Measurements from ENCODE around the gene ATG7. TPM values are rescaled to one million over a fixed set of nuclear protein-coding genes. Genes with fewer than 3 reads are reported as not detected.
"Not testable (repeated sequence)": the region's sequence is repeated elsewhere in the genome, so short reads cannot be mapped to it uniquely, and the experiment has no call there.

Gene ATG7
- total RNA-seq, 1 donor from 2014 or later, result 41.9 TPM

DNA sequence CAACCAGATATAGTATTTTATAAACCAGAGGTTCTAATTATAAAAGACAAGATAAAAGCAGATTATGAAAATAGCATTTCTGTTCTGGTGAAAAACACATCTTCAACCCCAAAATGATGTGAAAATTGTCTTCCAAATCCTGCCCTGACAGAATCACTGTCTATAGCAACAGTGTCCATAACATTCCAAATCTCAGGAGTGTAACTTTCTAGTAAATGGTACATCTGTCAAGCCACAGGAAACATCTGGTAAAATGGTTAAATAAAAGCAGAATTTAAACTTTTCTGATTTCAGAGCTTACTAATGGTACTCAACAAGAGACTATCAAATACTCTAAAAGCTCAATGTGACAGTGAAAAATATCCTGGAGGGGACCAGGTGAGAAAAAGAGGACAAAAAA is 311.0 kb downstream of the ATG7 start:
- intact Hi-C loops (cut with micrococcal nuclease), result loop anchor here (5.0 kb wide), 1 partner anchor 59 kb away; the partner anchor contains the start of gene VGLL4

- intact Hi-C loops (cut with micrococcal nuclease), result loop anchor here (5.0 kb wide), 1 partner anchor 59 kb away; the partner anchor contains the start of gene VGLL4
Measured at GRCh38 chr3:11583638-11584046, 311.4 kb downstream of the ATG7 start.

- intact Hi-C loops (cut with micrococcal nuclease), result loop anchor here (5.0 kb wide), 1 partner anchor 58 kb away; the partner anchor contains the start of gene VGLL4
Measured at GRCh38 chr3:11584570-11584969, 312.4 kb downstream of the ATG7 start.

DNA sequence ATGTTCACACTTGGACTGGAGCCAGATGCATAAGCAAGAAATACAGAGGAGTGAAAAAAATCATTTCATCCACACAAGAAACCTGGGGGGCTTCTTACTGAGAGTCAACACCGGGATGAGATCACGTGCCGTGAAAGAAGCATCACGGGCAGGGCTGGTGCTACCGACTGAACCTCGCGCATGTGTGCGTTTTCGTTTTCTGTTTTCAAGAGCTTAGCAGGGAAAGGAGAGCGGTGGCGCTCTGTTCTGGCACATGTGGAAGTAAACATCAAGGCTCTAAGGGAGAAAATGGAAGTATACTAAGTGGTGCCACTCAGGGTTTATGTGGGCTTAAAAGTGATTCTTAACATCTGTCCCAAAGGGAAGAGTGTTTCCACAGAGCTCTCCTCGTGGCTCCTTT is 315.6 kb downstream of the ATG7 start:
- intact Hi-C loops (cut with micrococcal nuclease), result no loop called here

GRCh38 chr3:11588338-11588737 is 316.1 kb downstream of the ATG7 start:
- intact Hi-C loops (cut with micrococcal nuclease), result no loop called here

DNA sequence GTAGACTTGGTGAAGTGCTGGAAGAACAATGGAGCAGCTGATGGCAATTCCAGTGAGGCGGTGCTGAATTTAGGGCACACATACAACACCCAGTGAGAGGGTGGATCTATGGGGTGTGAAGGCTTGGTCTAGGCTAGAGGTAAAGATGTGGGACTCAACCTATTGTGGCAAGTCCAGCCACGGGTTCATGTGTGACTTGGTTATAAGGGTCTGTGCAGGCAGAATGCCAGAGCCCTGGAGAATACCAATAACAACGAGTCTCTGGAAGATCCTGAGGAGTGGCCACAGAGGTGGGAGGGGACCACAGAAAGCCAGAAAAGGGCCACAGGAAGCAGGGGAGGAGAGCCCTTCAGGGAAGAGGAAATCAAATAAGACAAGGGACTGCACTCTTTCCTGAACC is 316.6 kb downstream of the ATG7 start:
- intact Hi-C loops (cut with micrococcal nuclease), result no loop called here

DNA sequence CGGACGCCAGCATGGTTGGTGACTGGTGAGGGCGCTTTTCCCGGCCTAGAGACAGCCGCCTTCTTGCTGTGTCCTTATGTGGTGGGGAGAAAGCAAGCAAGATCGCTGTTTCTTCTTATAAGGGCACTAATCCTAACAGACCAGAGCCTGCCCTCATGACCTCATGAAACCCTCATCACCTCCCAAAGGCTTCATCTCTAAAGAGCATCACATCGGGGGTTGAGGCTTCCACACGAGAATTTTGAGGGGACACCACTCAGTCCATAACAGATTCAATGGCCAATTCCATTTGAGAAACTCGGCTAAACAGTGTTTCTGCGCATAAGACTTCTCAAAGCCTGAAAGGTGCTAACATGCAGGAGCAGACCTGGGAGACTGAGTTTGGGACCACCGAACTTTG is 317.5 kb downstream of the ATG7 start:
- intact Hi-C loops (cut with micrococcal nuclease), result no loop called here

DNA sequence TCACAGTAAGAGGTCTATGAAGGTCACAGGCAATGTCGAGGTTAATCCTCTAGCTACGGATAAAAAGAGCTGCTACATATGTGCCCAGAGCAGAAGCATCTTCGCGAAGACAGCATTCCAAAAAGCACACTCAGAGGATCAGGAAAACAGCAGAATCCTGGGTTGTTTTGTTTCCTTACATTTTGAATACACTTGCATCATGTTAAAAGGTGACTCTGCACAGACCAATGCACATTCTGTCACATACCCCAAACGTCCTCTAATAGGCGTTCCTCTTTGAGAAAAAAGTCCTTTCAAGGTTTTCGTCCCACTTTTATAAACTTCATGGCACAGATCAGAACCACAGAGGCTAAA is 318.8 kb downstream of the ATG7 start:
- intact Hi-C loops (cut with micrococcal nuclease), result no loop called here

- intact Hi-C loops (cut with micrococcal nuclease), result no loop called here
Measured at GRCh38 chr3:11591391-11592282, 319.4 kb downstream of the ATG7 start.

GRCh38 chr3:11592445-11593298 is 320.5 kb downstream of the ATG7 start:
- intact Hi-C loops (cut with micrococcal nuclease), result no loop called here

DNA sequence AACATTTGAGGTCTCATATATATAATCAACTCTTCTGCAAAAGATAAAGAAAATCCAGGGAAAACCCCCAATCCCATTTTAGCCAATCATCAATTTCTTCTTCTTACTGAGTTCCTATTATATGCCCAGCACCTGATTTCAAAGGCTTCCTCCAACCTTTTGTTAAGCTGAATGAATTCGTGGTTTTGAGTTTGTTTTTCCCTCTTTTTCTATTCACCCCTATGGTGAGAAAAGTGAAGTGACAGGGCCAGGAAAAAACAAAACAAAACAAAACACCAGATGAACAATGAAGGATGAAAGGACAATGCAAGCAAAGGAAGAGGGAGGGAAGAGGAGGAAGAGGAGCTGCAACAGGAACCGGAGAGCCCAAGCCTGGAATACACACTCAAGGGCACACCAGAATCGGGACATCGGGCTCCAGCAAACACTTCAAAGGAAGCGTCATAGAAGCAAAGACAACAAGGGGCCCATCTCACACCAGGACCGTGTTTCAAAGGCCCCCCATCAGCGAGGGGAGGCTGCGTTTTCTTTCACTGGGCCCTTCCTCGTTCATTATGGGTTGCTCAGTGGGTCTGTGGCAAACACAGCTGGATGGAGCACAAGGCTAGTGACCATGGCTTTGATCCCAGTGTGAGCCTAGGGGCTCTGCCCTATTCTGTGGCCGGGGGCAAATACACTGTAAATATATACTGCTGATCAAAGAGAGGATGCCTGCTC is 321.3 kb downstream of the ATG7 start:
- intact Hi-C loops (cut with micrococcal nuclease), result no loop called here

DNA sequence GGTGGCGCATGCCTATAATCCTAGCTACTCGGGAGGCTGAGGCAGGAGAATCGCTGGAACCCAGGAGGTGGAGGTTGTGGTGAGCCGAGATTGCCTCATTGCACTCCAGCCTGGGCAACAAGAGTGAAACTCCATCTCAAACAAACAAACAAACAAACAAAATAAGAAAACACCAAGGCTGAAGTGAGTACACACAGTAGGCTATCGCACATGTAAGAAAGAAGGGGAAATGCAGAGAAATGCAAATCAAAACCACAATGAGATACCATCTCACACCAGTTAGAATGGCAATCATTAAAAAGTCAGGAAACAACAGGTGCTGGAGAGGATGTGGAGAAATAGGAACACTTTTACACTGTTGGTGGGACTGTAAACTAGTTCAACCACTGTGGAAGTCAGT is 322.8 kb downstream of the ATG7 start:
- intact Hi-C loops (cut with micrococcal nuclease), result not testable (repeated sequence)

DNA sequence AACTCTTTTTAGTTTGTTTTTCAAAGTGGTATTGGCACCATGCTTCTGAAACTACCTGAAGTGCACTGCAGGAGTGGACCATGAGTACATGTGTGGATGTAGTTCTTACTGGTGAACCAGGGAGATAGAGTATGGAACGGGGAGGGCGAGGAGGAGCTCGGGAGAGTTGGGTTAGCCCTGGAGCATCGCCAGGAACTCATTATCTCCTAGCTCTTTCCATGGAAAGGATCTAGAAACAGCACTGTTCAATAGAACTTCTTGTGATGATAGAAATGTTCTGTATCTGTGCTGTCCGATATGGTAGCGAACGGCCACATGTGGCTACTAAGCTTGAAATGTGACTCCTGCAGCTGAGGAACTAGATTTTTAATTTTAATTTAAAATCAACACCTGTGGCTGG is 324.2 kb downstream of the ATG7 start:
- intact Hi-C loops (cut with micrococcal nuclease), result no loop called here

- intact Hi-C loops (cut with micrococcal nuclease), result no loop called here
Measured at GRCh38 chr3:11600501-11601282, 328.5 kb downstream of the ATG7 start.

GRCh38 chr3:11601446-11602238 is 329.4 kb downstream of the ATG7 start:
- intact Hi-C loops (cut with micrococcal nuclease), result no loop called here

- intact Hi-C loops (cut with micrococcal nuclease), result no loop called here
Measured at GRCh38 chr3:11602239-11602840, 330.1 kb downstream of the ATG7 start.

GRCh38 chr3:11602886-11603527 is 330.8 kb downstream of the ATG7 start:
- intact Hi-C loops (cut with micrococcal nuclease), result no loop called here

DNA sequence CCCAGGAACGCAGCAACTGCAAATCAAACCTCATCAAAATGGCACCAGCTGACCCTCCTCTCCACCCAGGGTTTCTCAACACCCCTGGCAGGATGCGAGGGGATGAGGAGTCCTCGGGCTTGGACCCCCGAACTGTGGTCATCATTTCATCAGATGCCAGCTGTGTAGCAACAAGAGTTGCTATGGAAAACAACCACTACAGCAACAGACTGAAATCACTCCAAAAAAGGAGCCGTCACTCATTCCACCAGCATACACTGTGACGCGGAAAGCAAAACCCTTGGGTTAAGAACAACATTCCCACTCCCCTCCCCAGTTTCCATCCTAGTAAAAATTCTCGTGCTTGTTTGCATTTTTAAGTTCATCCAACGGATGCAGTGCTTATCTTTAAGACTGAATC is 331.4 kb downstream of the ATG7 start:
- intact Hi-C loops (cut with micrococcal nuclease), result no loop called here
